IPS DF 4.7 (cell line): ENCODE measurements around the gene NEAT1.

ENCODE experiments used
- DNase-seq: peaks from one replicate; pipeline ENCODE4 v3.0.0-alpha.2; 2013; ENCODE audit warnings: low spot score; ENCODE audit errors: extremely low read depth

The NEAT1 gene

DNA sequence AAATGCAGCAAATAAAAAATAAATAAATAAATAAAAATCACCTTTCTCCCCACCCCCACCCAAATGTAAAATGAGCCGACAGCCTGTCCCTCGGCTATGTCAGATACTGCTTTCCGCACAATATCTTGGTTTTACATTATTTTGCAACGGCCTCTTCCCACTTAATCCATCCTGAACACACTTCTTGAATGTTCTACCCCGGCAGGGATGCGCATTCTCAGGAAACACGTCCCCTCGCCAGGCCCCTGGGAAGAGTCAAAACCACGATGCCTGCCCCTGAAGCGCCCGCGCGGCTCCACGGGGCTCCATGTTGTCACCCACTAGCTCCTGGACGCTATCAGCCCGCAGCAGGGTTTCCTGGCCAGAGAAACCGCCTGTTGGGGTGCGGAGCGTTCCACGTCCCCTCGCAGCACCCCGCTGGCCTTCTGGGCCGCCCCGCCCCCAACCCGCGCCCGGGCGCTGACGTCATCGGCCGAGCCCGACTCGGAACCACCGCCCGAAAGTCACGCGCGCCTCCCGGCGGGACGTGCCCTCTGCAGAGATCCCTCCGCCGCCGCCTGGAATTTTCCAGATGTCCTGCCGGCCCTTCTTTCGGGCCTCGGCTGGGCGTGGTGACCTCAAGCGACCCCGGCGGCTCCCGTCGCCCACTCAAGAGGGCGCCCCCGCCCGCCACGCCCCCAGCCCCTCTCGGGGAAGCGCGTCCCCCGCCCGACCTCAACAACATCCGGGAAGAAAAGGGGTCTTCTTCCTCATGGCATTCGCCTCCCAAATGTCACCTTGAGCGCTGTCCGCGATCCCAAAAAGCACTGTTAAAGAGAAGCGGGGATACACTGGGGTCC, 585 bp upstream of the NEAT1 start:
- DNase-seq, result no peak

DNA sequence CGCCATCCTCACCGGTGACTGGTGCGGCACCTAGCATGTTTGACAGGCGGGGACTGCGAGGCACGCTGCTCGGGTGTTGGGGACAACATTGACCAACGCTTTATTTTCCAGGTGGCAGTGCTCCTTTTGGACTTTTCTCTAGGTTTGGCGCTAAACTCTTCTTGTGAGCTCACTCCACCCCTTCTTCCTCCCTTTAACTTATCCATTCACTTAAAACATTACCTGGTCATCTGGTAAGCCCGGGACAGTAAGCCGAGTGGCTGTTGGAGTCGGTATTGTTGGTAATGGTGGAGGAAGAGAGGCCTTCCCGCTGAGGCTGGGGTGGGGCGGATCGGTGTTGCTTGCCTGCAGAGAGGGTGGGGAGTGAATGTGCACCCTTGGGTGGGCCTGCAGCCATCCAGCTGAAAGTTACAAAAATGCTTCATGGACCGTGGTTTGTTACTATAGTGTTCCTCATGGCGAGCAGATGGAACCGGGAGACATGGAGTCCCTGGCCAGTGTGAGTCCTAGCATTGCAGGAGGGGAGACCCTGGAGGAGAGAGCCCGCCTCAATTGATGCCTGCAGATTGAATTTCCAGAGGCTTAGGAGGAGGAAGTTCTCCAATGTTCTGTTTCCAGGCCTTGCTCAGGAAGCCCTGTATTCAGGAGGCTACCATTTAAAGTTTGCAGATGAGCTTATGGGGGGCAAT, 1.1 kb downstream of the NEAT1 start:
- DNase-seq, result no peak

DNA sequence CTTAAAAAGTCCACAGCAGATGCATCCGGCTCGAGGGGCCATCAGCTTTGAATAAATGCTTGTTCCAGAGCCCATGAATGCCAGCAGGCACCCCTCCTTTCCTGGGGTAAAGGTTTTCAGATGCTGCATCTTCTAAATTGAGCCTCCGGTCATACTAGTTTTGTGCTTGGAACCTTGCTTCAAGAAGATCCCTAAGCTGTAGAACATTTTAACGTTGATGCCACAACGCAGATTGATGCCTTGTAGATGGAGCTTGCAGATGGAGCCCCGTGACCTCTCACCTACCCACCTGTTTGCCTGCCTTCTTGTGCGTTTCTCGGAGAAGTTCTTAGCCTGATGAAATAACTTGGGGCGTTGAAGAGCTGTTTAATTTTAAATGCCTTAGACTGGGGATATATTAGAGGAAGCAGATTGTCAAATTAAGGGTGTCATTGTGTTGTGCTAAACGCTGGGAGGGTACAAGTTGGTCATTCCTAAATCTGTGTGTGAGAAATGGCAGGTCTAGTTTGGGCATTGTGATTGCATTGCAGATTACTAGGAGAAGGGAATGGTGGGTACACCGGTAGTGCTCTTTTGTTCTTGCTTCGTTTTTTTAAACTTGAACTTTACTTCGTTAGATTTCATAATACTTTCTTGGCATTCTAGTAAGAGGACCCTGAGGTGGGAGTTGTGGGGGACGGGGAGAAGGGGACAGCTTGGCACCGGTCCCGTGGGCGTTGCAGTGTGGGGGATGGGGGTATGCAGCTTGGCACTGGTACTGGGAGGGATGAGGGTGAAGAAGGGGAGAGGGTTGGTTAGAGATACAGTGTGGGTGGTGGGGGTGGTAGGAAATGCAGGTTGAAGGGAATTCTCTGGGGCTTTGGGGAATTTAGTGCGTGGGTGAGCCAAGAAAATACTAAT, 1.9 kb downstream of the NEAT1 start:
- DNase-seq, result no peak

DNA sequence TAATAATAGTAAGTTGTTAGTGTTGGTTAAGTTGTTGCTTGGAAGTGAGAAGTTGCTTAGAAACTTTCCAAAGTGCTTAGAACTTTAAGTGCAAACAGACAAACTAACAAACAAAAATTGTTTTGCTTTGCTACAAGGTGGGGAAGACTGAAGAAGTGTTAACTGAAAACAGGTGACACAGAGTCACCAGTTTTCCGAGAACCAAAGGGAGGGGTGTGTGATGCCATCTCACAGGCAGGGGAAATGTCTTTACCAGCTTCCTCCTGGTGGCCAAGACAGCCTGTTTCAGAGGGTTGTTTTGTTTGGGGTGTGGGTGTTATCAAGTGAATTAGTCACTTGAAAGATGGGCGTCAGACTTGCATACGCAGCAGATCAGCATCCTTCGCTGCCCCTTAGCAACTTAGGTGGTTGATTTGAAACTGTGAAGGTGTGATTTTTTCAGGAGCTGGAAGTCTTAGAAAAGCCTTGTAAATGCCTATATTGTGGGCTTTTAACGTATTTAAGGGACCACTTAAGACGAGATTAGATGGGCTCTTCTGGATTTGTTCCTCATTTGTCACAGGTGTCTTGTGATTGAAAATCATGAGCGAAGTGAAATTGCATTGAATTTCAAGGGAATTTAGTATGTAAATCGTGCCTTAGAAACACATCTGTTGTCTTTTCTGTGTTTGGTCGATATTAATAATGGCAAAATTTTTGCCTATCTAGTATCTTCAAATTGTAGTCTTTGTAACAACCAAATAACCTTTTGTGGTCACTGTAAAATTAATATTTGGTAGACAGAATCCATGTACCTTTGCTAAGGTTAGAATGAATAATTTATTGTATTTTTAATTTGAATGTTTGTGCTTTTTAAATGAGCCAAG, 2.7 kb downstream of the NEAT1 start:
- no peak for DNase-seq

DNA sequence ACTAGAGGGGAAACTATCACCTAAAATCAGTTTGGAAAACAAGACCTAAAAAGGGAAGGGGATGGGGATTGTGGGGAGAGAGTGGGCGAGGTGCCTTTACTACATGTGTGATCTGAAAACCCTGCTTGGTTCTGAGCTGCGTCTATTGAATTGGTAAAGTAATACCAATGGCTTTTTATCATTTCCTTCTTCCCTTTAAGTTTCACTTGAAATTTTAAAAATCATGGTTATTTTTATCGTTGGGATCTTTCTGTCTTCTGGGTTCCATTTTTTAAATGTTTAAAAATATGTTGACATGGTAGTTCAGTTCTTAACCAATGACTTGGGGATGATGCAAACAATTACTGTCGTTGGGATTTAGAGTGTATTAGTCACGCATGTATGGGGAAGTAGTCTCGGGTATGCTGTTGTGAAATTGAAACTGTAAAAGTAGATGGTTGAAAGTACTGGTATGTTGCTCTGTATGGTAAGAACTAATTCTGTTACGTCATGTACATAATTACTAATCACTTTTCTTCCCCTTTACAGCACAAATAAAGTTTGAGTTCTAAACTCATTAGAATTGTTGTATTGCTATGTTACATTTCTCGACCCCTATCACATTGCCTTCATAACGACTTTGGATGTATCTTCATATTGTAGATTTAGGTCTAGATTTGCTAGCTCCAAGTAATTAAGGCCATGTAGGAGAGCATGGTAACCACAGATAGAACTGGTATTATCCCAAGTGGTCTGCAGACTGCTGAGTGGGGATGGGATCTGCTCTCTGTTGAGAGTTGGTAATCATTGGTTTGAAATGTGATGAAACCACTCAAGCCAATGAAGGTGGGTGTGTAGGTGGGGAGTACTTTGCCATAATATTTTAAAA, 3.6 kb downstream of the NEAT1 start:
- DNase-seq, result no peak

DNA sequence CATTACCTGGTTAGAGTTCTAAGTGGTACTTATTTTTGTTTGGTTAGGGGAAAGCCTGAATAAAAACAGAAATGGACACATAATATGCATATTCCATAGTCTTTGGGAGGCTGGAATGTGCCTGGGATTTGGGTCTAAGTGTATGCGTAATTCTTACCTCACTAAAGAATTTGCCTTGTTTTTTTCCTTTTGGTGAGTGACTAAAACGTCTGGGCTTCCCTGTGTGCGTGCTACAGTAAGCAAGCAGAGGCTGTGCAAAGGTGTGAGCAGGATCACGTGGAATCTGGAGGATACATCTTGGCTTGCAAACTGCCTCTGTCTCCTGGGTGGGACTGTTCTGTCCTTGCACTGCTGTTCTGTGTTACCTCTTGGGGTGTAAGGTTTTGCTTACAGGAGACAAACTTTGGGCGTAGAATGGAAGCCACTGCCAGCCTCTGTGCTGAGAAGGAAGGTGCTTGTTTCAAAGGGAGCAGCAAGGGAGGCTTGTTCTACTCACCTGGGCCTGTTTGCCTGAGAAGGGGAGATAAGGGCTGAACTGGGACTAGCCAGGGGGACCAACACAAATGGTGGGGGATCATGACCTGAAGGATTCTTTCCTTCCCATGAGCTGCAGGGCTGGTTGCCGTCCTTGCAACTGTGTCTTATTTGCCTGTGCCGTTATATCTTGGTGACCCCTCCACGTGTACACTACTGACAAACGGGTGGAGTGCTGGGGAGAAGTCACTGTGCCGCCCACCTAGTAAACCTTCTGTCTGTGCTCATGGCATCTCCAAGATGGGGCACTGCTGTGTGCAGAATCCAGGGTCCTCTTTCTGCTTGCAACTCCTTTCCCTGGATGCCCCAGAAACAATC, 4.5 kb downstream of the NEAT1 start:
- no peak for DNase-seq

DNA sequence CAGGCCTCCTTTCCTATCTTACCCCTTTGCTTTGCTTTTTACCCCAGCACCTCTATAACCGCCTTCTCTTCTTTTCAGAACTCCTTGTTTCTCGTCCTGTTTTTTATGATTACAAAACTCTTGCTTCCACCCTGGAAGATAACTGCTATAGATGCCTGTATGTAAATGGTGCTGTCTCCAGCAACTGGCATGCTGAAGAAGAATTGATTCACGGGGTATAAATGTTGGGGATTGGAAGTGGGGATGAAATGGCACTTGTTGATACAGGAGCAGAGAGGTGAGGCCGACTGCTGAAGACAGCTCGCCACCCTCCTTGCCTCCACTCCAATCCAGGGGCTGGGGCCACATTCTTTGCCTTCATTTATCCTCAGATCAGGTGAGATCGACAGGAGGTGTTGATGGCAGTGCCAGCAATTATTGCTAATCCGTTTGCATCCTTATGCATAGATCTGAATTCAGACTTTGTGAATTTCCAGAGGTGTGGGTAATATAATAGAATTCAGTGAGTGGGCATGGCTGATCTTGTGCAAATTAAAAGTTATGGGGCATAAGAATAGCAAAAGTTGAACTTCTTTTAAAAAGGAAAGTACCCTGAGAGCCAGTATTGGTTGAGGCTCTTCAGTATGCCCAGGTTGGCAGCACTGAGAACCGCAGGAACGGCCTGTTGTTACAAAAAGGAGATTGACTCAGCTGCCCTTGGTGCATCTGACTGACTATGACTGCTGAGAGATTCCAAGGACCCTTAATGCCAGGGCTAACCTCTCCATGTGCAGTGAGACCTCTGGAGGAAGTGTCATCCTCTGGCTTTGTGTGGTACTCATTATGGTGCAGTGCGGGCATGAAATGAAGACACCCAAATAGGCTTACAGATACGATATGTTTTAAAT, 5.3 kb downstream of the NEAT1 start:
- no peak for DNase-seq

DNA sequence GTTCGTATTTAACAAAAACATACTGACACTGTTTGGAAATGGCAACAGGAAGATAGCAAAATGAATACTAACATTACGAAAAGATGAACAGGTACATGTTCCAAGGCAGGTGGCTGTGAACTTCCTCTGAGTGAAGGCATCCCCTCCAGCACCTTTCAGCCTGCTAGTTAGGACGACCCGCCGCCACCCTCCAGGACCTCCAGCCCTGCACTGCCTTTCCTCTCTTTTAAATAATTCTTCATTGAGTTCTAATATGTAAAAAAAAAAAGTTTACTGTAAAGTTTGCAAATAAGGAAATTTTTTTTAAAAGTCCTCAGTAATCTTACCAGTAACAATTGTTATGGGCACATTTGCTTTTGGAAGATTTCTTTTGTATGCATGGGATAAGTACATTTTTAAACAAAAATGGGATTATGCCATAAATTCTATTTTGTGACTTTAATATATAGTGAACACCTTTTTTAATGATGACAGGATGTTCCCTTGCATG, 6.0 kb downstream of the NEAT1 start:
- DNase-seq, result no peak

DNA sequence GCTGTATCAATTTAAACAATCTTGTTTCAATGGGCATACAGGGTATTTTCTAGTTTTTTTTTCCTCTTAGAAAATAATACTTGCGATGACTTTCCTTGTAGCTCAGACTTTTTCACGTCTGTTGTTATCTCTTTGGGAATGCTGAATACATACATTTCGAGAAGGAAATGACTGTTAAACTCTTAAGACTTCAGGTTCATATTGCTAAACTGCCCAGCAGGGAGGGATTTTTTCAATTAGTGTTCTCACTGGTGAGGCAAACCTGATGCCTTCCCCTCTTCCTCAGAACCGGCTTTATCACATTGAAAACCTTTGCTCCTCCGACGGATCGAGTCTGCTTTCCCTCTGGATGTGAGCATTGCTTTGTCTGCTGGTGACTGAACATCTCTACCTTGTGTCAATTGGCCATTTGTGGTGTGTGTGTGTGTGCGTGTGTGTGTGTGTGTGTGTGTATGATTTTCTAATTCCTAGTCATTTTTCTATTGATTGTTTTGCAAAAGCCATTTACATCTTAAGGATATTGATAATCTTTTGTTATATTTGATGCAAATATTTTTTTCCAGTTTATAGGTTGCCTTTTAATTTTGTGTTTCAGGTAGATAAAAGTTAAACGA, 6.6 kb downstream of the NEAT1 start:
- no peak for DNase-seq

DNA sequence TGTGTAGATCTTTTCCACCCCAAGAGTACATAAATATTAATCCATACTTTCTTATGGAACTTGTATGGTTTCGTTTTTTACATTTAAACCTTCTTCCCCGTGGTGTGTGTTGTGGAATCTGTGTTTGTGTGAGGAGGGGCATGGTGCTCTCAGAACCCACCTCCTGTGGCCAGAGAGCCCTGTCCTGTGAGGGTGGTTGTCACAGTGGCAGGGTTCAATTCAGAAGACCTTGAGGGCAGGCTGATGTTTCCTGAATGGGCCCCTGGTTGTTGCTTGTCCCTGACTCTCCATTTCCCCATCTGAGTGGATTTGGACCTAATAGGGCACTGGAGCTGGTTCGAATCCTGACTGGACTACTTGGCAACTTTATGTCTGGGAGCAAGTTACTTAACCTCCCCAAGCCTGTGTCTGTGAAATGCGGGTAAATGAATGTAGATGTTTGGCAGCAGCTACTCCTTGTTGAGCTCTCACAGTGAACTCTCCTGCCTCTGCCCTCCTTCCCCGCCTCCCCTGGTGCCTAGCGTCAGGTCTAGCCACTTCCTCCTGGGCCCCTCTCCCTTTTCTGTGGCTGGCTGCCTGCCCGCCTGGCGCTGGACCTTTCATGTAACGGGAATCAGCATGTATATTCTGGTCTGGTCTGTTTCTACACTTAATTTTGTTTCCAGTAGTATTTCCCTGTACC, 7.3 kb downstream of the NEAT1 start:
- DNase-seq, result no peak

DNA sequence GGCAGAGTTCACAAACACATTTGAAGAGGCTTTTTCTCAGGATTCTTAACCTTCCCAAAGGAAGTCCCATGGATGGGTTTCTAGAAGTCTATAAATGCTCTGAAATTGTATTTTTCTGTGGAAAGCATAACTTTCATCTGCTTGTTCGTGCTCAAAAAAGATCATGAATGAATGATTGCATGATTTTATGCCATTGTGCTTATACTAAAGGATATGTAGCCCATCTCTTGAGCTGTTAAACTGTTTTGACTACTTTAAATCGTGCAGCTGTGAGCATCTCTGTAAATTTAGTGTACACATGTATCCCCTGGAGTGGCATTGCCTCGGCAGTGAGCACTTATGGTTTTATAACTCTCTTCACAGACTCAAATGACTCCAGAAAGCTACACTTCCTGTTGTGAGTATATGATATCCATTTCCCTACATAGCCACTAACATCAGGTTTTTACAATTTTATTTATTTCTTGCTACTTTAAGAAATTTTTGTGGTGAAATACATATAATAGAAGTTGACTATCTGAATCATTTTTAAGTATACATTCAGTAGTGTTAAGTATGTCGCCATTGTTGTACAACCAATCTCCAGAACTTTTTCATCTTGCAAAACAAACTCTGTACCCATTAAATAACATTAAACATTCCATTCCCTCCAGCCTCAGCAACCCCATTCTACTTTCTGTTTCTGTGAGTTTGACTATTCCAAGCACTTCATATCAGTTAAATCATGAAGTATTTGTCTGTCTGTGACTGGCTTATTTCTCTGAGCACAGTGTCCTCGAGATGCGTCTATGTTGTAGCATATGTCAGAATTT, 8.0 kb downstream of the NEAT1 start:
- DNase-seq, result no peak

DNA sequence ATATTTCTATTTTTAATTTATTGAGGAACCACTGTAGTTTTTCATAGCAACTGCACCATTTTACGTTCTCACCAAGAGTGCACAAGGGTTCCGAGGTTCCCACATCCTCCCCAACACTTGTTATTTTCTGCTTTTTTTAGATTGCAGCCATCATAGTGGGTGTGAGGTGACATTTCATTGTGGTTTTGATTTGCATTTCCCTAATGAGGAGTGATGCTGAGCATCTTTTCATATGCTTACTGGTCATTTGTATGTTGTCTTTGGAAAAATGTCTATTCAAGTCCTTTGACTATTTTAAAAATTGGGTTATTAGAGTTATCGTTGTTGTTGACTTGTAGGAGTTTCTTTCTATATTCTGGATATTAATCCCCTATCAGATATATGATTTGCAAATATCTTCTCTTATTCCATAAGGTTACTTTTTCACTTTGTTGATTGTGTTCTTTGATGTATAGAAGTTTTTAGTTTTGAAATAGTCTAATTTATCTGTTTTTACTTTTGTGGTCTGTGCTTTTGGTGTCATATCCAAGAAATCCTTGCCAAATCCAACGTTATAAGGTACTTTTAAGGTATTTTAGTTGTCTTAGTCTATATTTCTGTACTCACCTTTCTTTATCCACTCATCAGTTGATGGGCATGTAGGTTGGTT, 9.0 kb downstream of the NEAT1 start:
- no peak for DNase-seq

DNA sequence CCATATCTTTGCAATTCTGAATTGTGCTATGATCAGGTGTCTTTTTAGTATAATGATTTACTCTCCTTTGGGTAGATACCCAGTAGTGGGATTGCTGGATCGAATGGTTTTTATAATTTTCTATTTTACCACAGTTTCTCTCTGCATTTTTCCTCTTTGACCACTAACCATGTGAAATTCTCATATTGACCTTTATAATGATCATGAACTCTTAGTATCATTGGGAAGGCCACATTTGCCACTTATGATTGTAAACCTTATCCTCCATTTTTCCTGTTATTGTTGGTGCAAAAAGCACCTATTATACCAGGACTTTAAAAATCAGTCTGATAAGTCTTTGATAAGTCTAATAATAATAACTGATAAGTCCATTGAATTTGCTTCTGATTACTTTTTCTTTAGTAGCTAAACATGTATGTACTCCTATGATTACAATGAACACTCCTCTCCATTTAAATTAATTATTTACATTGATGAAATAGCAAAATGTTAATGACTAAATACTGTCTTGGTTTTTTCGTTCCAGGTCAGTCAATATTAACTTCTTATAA, 9.6 kb downstream of the NEAT1 start:
- no peak for DNase-seq

DNA sequence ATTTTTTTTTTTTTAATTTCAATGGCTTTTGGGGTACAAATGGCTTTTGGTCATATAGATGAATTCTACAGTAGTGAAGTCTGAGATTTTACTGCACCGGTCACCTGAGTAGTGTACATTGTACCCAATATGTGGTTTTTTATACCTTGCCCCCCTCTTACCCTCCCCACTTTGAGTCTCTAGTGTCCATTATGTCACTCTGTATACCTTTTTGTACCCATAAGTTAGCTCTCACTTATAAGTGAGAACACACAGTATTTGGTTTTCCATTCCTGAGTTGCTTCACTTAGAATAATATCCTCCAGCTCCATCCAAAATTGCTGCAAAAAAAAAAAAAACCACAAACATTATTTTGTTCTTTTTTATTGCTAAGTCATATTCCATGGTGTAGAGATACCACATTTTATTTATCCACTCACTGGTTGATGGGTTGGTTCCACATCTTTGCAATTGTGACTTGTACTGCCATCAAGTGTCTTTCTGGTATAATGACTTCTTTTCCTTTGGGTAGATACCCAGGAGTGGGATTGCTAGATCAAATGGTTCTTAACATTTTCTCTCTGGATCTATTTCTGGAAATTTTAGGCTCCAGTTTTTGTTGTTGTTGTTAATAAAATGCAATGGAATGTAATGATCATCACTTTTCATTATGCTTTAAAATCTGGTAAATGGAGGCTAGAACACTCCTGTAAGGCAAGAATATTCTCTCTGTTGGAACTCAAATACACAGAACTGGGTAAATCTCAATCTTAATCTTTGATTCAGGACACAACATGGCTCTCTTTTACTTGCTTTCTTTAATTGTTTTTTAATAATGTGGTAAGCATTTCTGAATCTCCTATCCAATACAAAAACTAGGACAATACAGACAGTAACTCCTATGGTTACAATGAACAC, 10.3 kb downstream of the NEAT1 start:
- DNase-seq, result no peak
